ENCODE measurements around the gene AKR1D1. TPM values are rescaled to one million over a fixed set of nuclear protein-coding genes. Genes with fewer than 3 reads are reported as not detected.

Gene AKR1D1
- total RNA-seq, 1 donor from 2014 or later, result 3.4 TPM

DNA sequence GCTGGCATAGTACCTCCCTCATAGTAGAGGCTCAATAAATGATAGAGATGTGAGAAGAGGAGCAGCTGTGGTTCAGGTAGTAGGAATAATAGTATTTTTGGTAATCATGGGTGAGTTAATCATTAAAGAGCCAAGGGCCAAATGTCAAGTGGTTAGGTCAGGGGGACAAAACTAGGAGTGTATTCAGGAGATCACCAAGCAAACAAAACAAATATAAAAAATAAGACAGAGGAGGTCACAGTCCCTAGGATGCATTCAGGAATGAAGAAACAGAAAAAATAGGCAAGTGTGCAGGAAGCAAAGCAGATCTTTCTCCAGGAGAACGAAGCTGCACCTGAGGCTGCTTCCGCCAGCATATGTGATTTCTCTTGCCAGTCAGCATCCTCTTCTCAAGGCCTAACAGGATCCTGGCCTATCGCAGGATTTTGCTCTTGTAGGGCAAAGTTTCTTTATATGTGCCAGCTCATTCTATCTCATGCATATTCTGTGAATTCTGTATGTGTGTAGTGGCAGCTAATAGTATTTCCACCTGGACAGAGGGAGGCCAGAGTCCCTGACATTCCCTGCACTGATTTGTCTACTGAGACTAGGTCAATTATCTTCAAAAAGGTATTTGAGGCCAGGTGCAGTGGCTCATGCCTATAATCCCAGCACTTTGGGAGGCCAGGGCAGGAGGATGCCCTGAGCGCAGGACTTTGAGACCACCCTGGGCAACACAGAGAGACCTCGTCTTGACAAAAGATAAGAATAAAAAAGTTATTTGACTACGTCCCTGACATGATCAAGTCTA lies 82.7 kb downstream of the AKR1D1 start:
- DNase-seq (ENCODE audit: low spot score, unreplicated experiment), result no peak
- Mint-ChIP-seq H3K4me3 (ENCODE audit: low read depth) (no peak overlapping the region), H3K27me3 (no peaks in the 10 kb centered on the region), H3K9me3 (ENCODE audit: low read depth) (peaks cover under 1% of the 10 kb centered on the region), H3K27ac (peak overlapping the region; percentile 12), H3K4me1 (ENCODE audit: low read depth) (peaks cover 14% of the 10 kb centered on the region), H3K36me3 (ENCODE audit: insufficient read depth) (peaks cover 2% of the 10 kb centered on the region)
- TF ChIP-seq, protein P1, sequence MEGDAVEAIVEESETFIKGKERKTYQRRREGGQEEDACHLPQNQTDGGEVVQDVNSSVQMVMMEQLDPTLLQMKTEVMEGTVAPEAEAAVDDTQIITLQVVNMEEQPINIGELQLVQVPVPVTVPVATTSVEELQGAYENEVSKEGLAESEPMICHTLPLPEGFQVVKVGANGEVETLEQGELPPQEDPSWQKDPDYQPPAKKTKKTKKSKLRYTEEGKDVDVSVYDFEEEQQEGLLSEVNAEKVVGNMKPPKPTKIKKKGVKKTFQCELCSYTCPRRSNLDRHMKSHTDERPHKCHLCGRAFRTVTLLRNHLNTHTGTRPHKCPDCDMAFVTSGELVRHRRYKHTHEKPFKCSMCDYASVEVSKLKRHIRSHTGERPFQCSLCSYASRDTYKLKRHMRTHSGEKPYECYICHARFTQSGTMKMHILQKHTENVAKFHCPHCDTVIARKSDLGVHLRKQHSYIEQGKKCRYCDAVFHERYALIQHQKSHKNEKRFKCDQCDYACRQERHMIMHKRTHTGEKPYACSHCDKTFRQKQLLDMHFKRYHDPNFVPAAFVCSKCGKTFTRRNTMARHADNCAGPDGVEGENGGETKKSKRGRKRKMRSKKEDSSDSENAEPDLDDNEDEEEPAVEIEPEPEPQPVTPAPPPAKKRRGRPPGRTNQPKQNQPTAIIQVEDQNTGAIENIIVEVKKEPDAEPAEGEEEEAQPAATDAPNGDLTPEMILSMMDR (IDR thresholded peaks at IDR 0.05; ENCODE audit: unreplicated experiment), result no peak

DNA sequence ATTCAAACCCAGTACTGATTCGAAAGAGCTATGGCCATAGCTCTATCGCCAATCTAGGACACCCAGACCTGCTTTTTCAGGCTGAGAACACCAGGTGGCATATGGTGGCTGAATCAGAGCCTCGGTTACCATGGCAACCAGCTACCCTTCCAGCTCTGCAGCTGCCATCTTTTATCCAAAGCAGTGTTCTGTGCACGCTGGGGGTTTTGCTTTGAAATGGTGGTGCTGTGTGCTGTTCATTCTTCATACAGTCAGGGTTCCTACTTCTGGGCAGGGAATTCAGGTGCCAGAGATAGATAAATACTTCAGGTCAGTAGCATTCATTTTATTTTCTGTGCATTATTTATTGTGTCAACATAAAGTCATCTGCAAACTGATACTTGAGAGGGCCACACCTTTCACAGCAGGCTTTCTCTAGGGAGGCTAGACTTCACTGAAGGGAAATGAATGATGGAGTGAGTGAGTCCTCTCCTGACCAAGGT lies 85.4 kb downstream of the AKR1D1 start:
- peaks cover 12% of the 10 kb centered on the region for H3K9me3 Mint-ChIP-seq (ENCODE audit: low read depth)
- H3K27ac Mint-ChIP-seq, result no peak overlapping the region
- DNase-seq (ENCODE audit: low spot score, unreplicated experiment), result peak; percentile 62
- peaks cover 14% of the 10 kb centered on the region for H3K4me1 Mint-ChIP-seq (ENCODE audit: low read depth)
- TF ChIP-seq, protein P1 (IDR thresholded peaks at IDR 0.05; ENCODE audit: unreplicated experiment), result peak; percentile 68
- peaks cover 11% of the 10 kb centered on the region for H3K36me3 Mint-ChIP-seq (ENCODE audit: insufficient read depth)
- H3K27me3 Mint-ChIP-seq, result no peaks in the 10 kb centered on the region
- no peak overlapping the region for H3K4me3 Mint-ChIP-seq (ENCODE audit: low read depth)

GRCh38 chr7:138162236-138162635 lies 86.0 kb downstream of the AKR1D1 start:
- Mint-ChIP-seq H3K36me3 (ENCODE audit: insufficient read depth) (peaks cover 11% of the 10 kb centered on the region), H3K4me1 (ENCODE audit: low read depth) (peaks cover 14% of the 10 kb centered on the region), H3K9me3 (ENCODE audit: low read depth) (peaks cover 12% of the 10 kb centered on the region), H3K27ac (no peak overlapping the region), H3K27me3 (no peaks in the 10 kb centered on the region), H3K4me3 (ENCODE audit: low read depth) (no peak overlapping the region)
- DNase-seq (ENCODE audit: low spot score, unreplicated experiment), result no peak
- TF ChIP-seq, protein P1 (IDR thresholded peaks at IDR 0.05; ENCODE audit: unreplicated experiment), result no peak

DNA sequence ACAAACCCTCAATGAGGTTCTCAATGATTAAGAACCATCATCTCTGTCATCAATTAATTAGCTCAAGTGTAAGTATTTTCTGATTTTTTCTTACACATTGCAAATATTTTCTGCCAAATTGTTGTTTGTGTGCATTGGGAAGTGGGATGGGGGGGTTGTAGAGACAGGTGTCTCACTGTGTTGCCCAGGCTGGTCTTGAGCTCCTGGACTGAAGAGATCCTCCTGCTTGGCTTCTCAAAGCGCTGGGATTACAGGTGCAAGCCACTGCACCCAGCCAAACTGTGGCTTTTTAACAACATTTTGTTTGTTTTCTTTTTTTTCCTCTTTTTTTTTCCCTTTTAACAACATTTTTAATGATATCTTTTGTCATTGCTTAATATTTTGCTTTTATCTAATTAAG lies 87.5 kb downstream of the AKR1D1 start:
- H3K4me3 Mint-ChIP-seq (ENCODE audit: low read depth), result no peak overlapping the region
- H3K9me3 Mint-ChIP-seq (ENCODE audit: low read depth), result peaks cover 12% of the 10 kb centered on the region
- no peak for DNase-seq (ENCODE audit: low spot score, unreplicated experiment)
- TF ChIP-seq, protein P1 (IDR thresholded peaks at IDR 0.05; ENCODE audit: unreplicated experiment), result no peak
- H3K27ac Mint-ChIP-seq, result no peak overlapping the region
- peaks cover 6% of the 10 kb centered on the region for H3K4me1 Mint-ChIP-seq (ENCODE audit: low read depth)
- H3K36me3 Mint-ChIP-seq (ENCODE audit: insufficient read depth), result peaks cover 11% of the 10 kb centered on the region
- H3K27me3 Mint-ChIP-seq, result no peaks in the 10 kb centered on the region

DNA sequence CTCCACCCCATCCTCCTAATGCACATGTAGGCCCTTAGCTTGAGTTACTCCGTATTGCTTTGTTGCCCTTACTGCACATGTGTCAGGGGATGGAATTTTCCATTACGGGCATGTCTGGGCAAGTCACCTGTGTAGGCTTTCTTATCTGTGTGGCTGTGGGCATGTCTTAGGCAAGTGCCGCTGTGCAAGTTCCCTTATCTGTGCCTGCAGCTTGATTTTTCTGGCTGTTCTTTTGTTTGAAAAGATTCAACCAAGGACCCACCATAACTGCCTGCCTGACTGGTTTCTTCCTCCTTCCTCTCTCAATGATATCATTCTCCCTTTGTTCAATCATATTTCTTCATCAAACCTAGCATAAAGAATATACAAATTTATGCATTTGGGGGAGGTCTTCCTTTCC lies 88.5 kb downstream of the AKR1D1 start:
- H3K27me3 Mint-ChIP-seq, result no peaks in the 10 kb centered on the region
- TF ChIP-seq, protein P1 (IDR thresholded peaks at IDR 0.05; ENCODE audit: unreplicated experiment), result no peak
- H3K36me3 Mint-ChIP-seq (ENCODE audit: insufficient read depth), result peaks cover 14% of the 10 kb centered on the region
- H3K4me3 Mint-ChIP-seq (ENCODE audit: low read depth), result no peak overlapping the region
- H3K27ac Mint-ChIP-seq, result no peak overlapping the region
- peaks cover 12% of the 10 kb centered on the region for H3K9me3 Mint-ChIP-seq (ENCODE audit: low read depth)
- H3K4me1 Mint-ChIP-seq (ENCODE audit: low read depth), result peaks cover 9% of the 10 kb centered on the region
- DNase-seq (ENCODE audit: low spot score, unreplicated experiment), result no peak
